Hematopoietic multipotent progenitor cell treated with erythropoietin and hydrocortisone succinate and interleukin-3 and kit ligand, for 15 days (in vitro differentiated cells): ENCODE data around the gene PKD1.

Experiments
- DNase-seq: peaks from one replicate; pipeline ENCODE4 v3.0.0-alpha.2; 2015; ENCODE audit warnings: low spot score

Gene PKD1

DNA sequence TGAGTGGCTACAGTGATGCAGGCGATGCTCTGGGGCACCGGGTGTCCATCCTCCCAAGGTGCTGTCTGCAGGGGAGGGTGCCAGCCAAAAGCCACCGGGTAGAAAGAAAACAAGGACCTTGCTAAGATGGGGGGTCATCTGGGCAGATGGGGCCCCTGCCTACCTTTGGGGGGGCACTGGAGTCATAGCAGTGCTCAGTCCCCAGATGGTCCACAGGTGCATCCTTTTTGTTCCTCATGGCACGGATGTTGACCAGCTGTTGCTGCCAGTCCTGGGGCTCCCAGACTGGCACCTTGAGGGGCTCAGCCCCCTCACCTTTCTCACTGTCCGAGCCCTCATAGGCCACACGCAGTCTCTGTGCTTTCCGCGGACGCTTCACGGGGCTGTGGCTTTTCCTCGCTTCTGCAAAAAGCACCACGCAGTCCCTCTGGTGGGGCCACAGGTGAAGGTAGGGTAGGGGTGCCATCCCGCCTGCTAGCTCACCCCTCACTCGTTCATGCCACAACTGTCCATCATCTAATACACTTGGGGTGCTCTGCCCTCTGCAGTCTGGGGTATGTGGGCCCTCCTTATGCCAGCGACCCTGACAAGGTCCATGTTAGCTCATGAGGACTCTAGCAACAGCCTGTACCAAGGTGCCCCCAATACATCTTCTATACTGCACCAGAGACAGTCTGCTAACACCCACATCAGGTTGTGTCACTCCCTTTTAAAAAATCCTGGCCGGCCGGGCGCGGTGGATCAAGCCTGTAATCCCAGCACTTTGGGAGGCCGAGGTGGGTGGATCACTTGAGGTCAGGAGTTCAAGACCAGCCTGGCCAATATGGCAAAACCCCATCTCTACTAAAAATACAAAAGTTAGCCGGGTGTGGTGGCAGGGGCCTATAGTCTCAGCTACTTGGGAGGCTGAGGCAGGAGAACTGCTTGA is 89.5 kb downstream of the PKD1 start:
- no peak for DNase-seq

DNA sequence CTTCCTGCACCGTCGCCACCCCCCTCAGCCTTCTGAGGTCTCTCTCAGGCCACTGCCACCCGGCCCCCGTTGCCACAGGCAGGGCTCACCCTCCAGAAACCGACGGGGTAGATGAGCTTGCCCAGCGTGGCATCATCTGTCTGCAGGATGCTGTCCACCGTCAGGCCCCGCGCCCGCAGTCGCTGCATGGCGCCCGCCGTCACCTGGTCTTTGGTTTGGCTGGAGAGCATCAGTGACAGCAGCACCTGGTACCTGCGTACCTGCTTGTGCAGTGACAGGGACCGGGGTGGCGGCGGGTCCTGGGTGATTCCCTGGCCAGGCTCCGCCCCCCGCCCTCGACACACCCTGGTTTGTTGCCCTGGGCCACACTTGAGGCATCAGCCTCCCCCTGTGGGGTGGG is 91.2 kb downstream of the PKD1 start:
- no peak for DNase-seq

- no peak for DNase-seq
Observed at GRCh38 chr16:2043667-2044451, 91.8 kb downstream of the PKD1 start.

- no peak for DNase-seq
Observed at GRCh38 chr16:2042986-2043666, 92.6 kb downstream of the PKD1 start.

GRCh38 chr16:2042171-2042985 is 93.3 kb downstream of the PKD1 start:
- DNase-seq, result no peak

- no peak for DNase-seq
Observed at GRCh38 chr16:2040787-2041522, 94.7 kb downstream of the PKD1 start.

DNA sequence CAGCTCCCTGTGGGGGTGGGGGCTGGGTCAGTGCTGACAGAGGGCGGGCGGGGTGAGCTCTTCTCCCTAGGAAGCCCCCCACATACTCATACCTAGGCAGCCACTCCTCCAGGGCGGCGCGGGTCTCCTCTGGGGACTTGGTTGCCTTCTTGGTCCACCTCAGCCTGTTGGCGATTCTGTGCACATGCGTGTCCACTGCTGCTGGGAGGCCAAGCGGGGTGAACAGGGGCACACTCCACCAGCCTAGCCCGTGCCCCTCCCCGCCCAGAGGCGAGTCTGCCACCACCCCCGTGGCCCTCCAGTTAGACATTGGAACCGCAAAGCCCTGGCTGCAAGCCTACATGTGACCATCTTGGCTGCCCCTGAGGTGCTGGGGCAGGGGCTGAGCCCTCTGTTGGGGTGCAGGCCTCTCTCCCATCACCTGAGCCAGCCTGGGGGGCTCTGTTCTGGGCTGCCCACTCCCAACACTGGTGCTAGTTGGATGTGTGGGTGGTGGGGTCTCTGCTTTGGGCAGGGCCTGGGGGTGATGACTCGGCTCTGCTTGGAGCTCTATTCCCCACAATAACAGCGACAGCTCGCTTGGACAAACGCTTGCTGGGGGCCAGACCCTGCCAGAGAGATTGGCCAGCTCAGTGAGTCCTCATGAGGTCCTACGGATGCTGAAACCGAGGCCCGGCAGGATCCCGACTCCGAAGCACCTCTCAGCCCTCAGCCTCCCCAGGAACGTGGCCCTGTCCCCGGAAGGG is 95.5 kb downstream of the PKD1 start:
- DNase-seq, result no peak

DNA sequence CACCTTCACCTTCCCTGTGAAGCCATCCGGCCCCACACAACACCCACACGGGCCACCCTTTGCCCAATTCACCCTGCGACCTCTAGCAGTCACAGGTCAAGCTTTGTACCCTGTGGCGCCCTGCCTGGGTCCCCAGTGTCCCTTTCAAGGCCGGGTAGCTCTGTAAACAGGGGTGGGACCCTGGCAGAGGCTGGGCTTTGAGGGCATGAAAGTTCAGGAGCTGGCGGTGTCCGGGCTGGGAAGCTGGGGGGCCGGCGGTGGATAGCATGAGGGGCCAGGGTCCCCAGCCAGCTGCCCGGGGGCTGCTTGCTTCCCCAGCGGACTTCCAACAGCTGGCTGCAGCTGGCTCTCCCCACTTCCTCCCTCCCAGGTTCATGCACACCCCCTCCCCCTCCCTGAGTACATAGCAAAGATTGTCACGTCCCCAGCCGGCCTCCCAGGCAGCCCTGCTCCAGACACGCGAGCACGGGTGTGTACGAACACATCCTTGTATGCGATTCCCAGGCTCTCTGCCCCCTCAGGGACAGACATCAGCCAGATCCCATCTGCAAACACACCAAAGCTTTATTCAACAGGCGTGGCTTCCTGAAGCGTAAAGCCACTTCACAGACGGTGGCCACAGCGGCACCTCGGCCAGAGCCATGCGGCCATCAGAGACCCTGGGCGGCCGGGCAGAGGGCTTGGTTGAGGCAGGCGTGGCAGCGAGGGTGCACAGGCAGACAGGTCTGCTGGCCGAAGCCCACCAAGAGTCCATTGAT is 96.2 kb downstream of the PKD1 start:
- DNase-seq, result no peak
